Measurements from ENCODE around the gene WIPF1. TPM values are rescaled to one million over a fixed set of nuclear protein-coding genes. Genes with fewer than 3 reads are reported as not detected.

Gene WIPF1
- total RNA-seq, 1 donor from 2014 or later = 60.1 TPM

- peak overlapping the region; percentile 23 for H3K27ac Mint-ChIP-seq (ENCODE audit: unreplicated experiment)
- H3K36me3 Mint-ChIP-seq (ENCODE audit: unreplicated experiment) = peaks cover 5% of the 10 kb centered on the region
- H3K9me3 Mint-ChIP-seq (ENCODE audit: unreplicated experiment) = no peaks in the 10 kb centered on the region
- no peak for DNase-seq (ENCODE audit: extremely low spot score, unreplicated experiment)
- no peak overlapping the region for H3K4me3 Mint-ChIP-seq (ENCODE audit: unreplicated experiment)
- H3K4me1 Mint-ChIP-seq (ENCODE audit: unreplicated experiment) = peaks cover 43% of the 10 kb centered on the region
- no peak for TF ChIP-seq CTCF (IDR thresholded peaks at IDR 0.05)
- H3K27me3 Mint-ChIP-seq (ENCODE audit: unreplicated experiment) = no peaks in the 10 kb centered on the region
Observed at GRCh38 chr2:174589334-174589733, 8.3 kb downstream of the WIPF1 start.

DNA sequence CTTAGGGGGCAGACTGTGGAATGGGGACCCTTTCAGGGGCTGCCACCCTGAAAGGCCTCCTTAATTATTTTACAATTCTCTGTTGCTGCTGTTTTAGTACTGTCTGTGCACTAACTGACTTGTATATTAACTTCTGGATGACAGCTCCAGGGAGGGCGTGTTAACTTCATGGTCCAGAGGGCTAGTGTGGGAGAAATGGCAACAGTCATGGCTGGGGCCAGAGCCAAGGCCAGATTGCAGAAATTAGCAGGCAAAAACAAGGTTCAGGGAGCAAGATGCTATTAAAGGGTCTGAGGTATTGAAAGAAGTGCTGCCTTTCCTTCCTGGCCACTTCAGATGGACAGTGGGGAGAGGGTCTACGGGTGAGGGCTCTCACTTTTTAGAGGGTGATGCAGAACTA lies 9.1 kb downstream of the WIPF1 start:
- Mint-ChIP-seq H3K4me3 (ENCODE audit: unreplicated experiment) (no peak overlapping the region), H3K4me1 (ENCODE audit: unreplicated experiment) (peaks cover 35% of the 10 kb centered on the region), H3K27me3 (ENCODE audit: unreplicated experiment) (no peaks in the 10 kb centered on the region), H3K27ac (ENCODE audit: unreplicated experiment) (peak overlapping the region; percentile 14), H3K36me3 (ENCODE audit: unreplicated experiment) (peaks cover 5% of the 10 kb centered on the region), H3K9me3 (ENCODE audit: unreplicated experiment) (no peaks in the 10 kb centered on the region)
- no peak for DNase-seq (ENCODE audit: extremely low spot score, unreplicated experiment)
- TF ChIP-seq CTCF (IDR thresholded peaks at IDR 0.05) = no peak

DNA sequence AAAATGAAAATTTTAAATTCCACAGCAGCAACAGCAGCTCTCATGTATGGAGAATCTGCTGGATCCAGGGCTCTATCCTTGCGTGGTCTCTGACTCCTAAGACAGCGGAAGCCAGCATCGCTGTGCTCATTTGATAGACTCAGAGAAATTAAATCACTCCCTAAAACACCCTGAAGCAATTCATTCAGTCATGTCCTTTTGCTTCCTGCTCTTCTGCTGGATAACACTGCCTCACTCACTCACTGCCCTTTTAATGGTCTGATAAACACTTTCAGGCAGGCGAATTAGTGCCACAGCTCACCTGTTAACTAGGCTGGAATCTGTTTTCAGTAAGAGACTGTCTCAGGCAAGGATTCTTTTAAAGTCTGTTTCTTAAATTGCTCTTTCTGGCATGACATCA lies 10.0 kb downstream of the WIPF1 start:
- Mint-ChIP-seq H3K9me3 (ENCODE audit: unreplicated experiment) (no peaks in the 10 kb centered on the region), H3K36me3 (ENCODE audit: unreplicated experiment) (peaks cover 11% of the 10 kb centered on the region), H3K27ac (ENCODE audit: unreplicated experiment) (no peak overlapping the region), H3K27me3 (ENCODE audit: unreplicated experiment) (no peaks in the 10 kb centered on the region), H3K4me3 (ENCODE audit: unreplicated experiment) (no peak overlapping the region), H3K4me1 (ENCODE audit: unreplicated experiment) (peaks cover 29% of the 10 kb centered on the region)
- DNase-seq (ENCODE audit: extremely low spot score, unreplicated experiment) = no peak
- TF ChIP-seq CTCF (IDR thresholded peaks at IDR 0.05) = no peak

DNA sequence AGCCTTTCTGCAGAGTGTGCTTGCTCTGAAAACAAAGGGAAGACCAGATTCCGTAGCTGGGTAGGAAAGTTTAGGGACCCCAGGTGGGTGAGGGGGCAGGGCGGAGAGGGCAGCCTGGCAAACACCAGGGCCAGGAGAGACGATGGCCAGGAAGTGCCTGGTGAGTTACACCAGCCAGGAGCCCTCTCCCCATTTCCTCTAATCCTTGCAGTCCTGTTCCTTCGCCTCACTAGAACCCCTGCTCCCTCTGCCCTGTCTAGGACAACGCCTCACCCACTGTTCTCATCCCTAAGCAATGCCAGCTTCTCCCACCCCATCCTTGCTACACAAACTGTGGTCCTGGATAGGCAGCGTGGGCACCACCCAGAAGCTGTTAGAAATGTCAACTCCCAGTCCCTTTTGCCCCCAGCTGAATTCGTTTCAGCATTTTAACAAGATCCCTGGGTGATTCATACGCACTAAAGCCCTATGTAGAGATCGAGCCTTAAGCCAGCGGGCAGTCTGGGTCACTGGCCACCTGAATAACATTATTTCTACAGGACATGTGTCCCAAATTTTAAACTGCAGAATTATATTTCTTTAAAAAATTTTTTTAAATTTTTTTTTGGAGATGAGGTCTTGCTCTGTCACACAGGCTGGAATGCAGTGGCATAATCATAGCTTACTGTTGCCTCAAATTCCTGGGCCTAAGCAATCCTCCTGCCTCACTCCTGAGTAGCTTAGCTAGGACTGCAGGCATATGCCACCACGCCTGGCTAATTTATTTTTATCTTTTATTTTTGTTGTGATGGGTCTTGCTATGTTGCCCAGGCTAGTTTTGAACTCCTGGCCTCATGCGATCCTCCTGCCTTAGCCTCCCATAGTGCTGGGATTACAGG lies 10.9 kb downstream of the WIPF1 start:
- Mint-ChIP-seq H3K36me3 (ENCODE audit: unreplicated experiment) (peaks cover 12% of the 10 kb centered on the region), H3K4me3 (ENCODE audit: unreplicated experiment) (no peak overlapping the region), H3K27me3 (ENCODE audit: unreplicated experiment) (no peaks in the 10 kb centered on the region), H3K4me1 (ENCODE audit: unreplicated experiment) (peaks cover 27% of the 10 kb centered on the region), H3K27ac (ENCODE audit: unreplicated experiment) (peak overlapping the region; percentile 78), H3K9me3 (ENCODE audit: unreplicated experiment) (no peaks in the 10 kb centered on the region)
- no peak for DNase-seq (ENCODE audit: extremely low spot score, unreplicated experiment)
- no peak for TF ChIP-seq CTCF (IDR thresholded peaks at IDR 0.05)

- no peak overlapping the region for H3K27ac Mint-ChIP-seq (ENCODE audit: unreplicated experiment)
- peaks cover 12% of the 10 kb centered on the region for H3K36me3 Mint-ChIP-seq (ENCODE audit: unreplicated experiment)
- no peak for TF ChIP-seq CTCF (IDR thresholded peaks at IDR 0.05)
- DNase-seq (ENCODE audit: extremely low spot score, unreplicated experiment) = no peak
- H3K4me3 Mint-ChIP-seq (ENCODE audit: unreplicated experiment) = no peak overlapping the region
- H3K27me3 Mint-ChIP-seq (ENCODE audit: unreplicated experiment) = no peaks in the 10 kb centered on the region
- peaks cover 19% of the 10 kb centered on the region for H3K4me1 Mint-ChIP-seq (ENCODE audit: unreplicated experiment)
- no peaks in the 10 kb centered on the region for H3K9me3 Mint-ChIP-seq (ENCODE audit: unreplicated experiment)
Observed at GRCh38 chr2:174585657-174586252, 11.8 kb downstream of the WIPF1 start.

Measured in osteocyte (in vitro differentiated cells).